Small intestine (tissue), 7 donors: ENCODE results near the gene ST8SIA3. TPM values are rescaled to one million over a fixed set of nuclear protein-coding genes. Genes with fewer than 3 reads are reported as not detected.

Experiments
- DNase-seq, 2 donors: peaks; one replicate each; pipeline versions ENCODE4 v3.0.0 to v3.0.0-alpha.2; 2013
- FAIRE-seq: peaks from 2 replicates; lab custom pipeline; 2012; peaks lifted over from hg19 to GRCh38; lab: Jason Lieb, UNC
- H3K27ac ChIP-seq, 3 donors: one replicate each; pipeline ENCODE4 v1.5.1; 2013; ENCODE audit warnings: low read length in 2 of 3, mild to moderate bottlenecking in 2 of 3, control low read depth in 1 of 3, inconsistent platforms in 1 of 3, low read depth in 1 of 3, moderate library complexity in 1 of 3
- H3K27me3 ChIP-seq, 3 donors: one replicate each; pipeline ENCODE4 v1.6.1; 2013; ENCODE audit warnings: low read length in 3 of 3, inconsistent platforms in 1 of 3; ENCODE audit not compliant: control insufficient read depth in 3 of 3, insufficient read depth in 3 of 3
- H3K36me3 ChIP-seq, 3 donors: one replicate each; pipeline ENCODE4 v1.6.1; 2013; ENCODE audit warnings: low read length in 3 of 3, inconsistent platforms in 1 of 3, low read depth in 1 of 3, mild to moderate bottlenecking in 1 of 3, moderate library complexity in 1 of 3; ENCODE audit not compliant: control insufficient read depth in 3 of 3, insufficient read depth in 2 of 3
- H3K4me1 ChIP-seq, 3 donors: one replicate each; pipeline ENCODE4 v1.6.1; 2013; ENCODE audit warnings: low read length in 2 of 3, inconsistent platforms in 1 of 3, low read depth in 1 of 3, mild to moderate bottlenecking in 1 of 3, moderate library complexity in 1 of 3; ENCODE audit not compliant: control insufficient read depth in 3 of 3, insufficient read depth in 2 of 3
- H3K4me3 ChIP-seq, 3 donors: one replicate each; pipeline ENCODE4 v1.5.1; 2013; ENCODE audit warnings: low read length in 3 of 3, control low read depth in 1 of 3, inconsistent platforms in 1 of 3, low read depth in 1 of 3, mild to moderate bottlenecking in 1 of 3, moderate library complexity in 1 of 3
- H3K9me3 ChIP-seq, 2 donors: one replicate each; pipeline ENCODE4 v1.6.1; 2013; ENCODE audit warnings: low read depth in 1 of 2, low read length in 1 of 2; ENCODE audit not compliant: control insufficient read depth in 2 of 2, insufficient read depth in 1 of 2
- WGBS, 3 donors: extraction: QIAGEN DNeasy Blood & Tissue Kit; methylation state at CpG; one replicate each; pipeline ENCODE4 v1.1.7; 2013; 5-methylcytosine and 5-hydroxymethylcytosine counted together
- polyA plus RNA-seq, 4 donors: library from polyadenylated mRNA; stranded (reverse) in 3 of 4; unstranded in 1 of 4; fragments of 200-250 nt in 3 of 4; fragments of 120-200 nt in 1 of 4; gene quantifications; one replicate each; pipeline versions ENCODE4 v1.2.1 to v1.2.3, GENCODE V29; 2013
- donor health status: healthy with polysubstance abuse.
- donor health status: control.
- donor health status: control.
- donor health status: Bipolar disorder and iron deficiency.
- donor health status: healthy.

The ST8SIA3 gene
- polyA plus RNA-seq, 4 donors, result 0.25 to 0.79 TPM; not detected in 2

GRCh38 chr18:57416542-57416941, 64.2 kb downstream of the ST8SIA3 start:
- 88 to 94% (median 88%) methylated on average over 4 of the region's 4 CpGs for WGBS, 3 donors
- Histone ChIP-seq H3K27me3 (no peaks in the 10 kb centered on the region), H3K36me3 (no peaks in the 10 kb centered on the region), H3K27ac (no peak overlapping the region), H3K4me3 (no peak overlapping the region), H3K9me3 (no peaks in the 10 kb centered on the region), H3K4me1 (no peaks in the 10 kb centered on the region)
- FAIRE-seq (no peak), DNase-seq (no peak)

Other genes starting within 250 kb of the ST8SIA3 start
- gene BOD1L2, start 205.5 kb upstream of the ST8SIA3 start, polyA plus RNA-seq, result not detected
- 1 to 10 TPM in 3 of 4 donors, under 1 TPM in 1; 0.12 to 9.2 (median 6.7) TPM for gene ONECUT2, start 82.8 kb downstream of the ST8SIA3 start, polyA plus RNA-seq
- gene FECH, start 234.1 kb downstream of the ST8SIA3 start, polyA plus RNA-seq, result 10 to 100 TPM in 1 of 4 donors, 1 to 10 TPM in 3; 6.8 to 15.7 (median 8.2) TPM